ENCODE data around the gene IFNL1. TPM values are rescaled to one million over a fixed set of nuclear protein-coding genes. Genes with fewer than 3 reads are reported as not detected.
"Not testable (repeated sequence)": the region's sequence is repeated elsewhere in the genome, so short reads cannot be mapped to it uniquely, and the experiment has no call there.

IFNL1 gene
- total RNA-seq, 6 experiments from 2014 or later, result not detected

DNA sequence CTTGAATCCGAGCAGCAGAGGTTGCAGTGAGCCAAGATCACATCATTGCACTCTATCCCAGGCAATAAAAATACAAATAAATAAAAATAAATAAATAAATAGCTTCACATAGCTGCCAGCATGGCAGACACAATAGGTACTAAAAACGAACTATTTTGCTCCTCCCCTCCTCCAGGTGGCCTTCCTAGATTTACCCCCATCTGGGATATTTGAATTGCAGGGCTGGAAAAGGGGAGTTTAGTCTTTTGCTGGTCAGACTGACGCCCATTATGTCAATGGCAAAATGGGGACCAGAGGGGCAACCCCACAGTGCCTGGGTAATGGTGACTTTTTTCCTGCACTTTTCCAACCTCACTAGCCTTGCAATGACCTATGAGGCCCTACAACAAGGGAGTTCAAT lies 40.3 kb downstream of the IFNL1 start:
- Histone ChIP-seq H3K9me3 (no peaks in the 10 kb centered on the region), H3K4me3 (no peak overlapping the region), H3K36me3 (no peaks in the 10 kb centered on the region), H3K4me1 (peaks cover 0 to 8% (median 3%) of the 10 kb centered on the region in 4 donors), H3K27ac (peak overlapping the region in 2 of 3 donors; percentile 59 to 63), H3K27me3 (no peaks in the 10 kb centered on the region)
- TF ChIP-seq, protein P1, sequence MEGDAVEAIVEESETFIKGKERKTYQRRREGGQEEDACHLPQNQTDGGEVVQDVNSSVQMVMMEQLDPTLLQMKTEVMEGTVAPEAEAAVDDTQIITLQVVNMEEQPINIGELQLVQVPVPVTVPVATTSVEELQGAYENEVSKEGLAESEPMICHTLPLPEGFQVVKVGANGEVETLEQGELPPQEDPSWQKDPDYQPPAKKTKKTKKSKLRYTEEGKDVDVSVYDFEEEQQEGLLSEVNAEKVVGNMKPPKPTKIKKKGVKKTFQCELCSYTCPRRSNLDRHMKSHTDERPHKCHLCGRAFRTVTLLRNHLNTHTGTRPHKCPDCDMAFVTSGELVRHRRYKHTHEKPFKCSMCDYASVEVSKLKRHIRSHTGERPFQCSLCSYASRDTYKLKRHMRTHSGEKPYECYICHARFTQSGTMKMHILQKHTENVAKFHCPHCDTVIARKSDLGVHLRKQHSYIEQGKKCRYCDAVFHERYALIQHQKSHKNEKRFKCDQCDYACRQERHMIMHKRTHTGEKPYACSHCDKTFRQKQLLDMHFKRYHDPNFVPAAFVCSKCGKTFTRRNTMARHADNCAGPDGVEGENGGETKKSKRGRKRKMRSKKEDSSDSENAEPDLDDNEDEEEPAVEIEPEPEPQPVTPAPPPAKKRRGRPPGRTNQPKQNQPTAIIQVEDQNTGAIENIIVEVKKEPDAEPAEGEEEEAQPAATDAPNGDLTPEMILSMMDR (IDR thresholded peaks at IDR 0.05), result no peak
- TF ChIP-seq POLR2A (IDR thresholded peaks at IDR 0.05), result no peak
- ATAC-seq (no peak), DNase-seq (no peak)
- WGBS (ENCODE audit: insufficient coverage, low coverage, low lambda C conversion rate, missing lambda C conversion rate), result 48% methylated on average over 2 of the region's 3 CpGs
- intact Hi-C loops (cut with DNase I), result no loop called here

GRCh38 chr19:39339674-39340073 lies 43.5 kb downstream of the IFNL1 start:
- DNase-seq (no peak), ATAC-seq (no peak)
- 91% methylated on average over 1 of the region's 1 CpG for WGBS (ENCODE audit: insufficient coverage, low coverage, low lambda C conversion rate, missing lambda C conversion rate)
- H3K9me3 ChIP-seq, result no peaks in the 10 kb centered on the region
- no peaks in the 10 kb centered on the region for H3K36me3 ChIP-seq
- intact Hi-C loops (cut with DNase I), result no loop called here
- peaks cover 0 to 8% (median 3%) of the 10 kb centered on the region in 4 donors for H3K4me1 ChIP-seq
- no peak overlapping the region for H3K4me3 ChIP-seq
- H3K27ac ChIP-seq, result peak overlapping the region in 1 of 3 donors; percentile 88
- H3K27me3 ChIP-seq, result no peaks in the 10 kb centered on the region
- TF ChIP-seq POLR2A (IDR thresholded peaks at IDR 0.05), result no peak
- TF ChIP-seq, protein P1 (IDR thresholded peaks at IDR 0.05), result no peak

GRCh38 chr19:39340156-39340555 lies 43.9 kb downstream of the IFNL1 start:
- WGBS (ENCODE audit: insufficient coverage, low coverage, low lambda C conversion rate, missing lambda C conversion rate), result 85% methylated on average over 6 of the region's 7 CpGs
- H3K9me3 ChIP-seq; DNase-seq; H3K27me3 ChIP-seq; H3K36me3 ChIP-seq; H3K4me3 ChIP-seq; intact Hi-C loops (cut with DNase I); ATAC-seq; H3K4me1 ChIP-seq: not testable (repeated sequence)
- peak overlapping the region in 1 of 3 donors; percentile 88 for H3K27ac ChIP-seq

DNA sequence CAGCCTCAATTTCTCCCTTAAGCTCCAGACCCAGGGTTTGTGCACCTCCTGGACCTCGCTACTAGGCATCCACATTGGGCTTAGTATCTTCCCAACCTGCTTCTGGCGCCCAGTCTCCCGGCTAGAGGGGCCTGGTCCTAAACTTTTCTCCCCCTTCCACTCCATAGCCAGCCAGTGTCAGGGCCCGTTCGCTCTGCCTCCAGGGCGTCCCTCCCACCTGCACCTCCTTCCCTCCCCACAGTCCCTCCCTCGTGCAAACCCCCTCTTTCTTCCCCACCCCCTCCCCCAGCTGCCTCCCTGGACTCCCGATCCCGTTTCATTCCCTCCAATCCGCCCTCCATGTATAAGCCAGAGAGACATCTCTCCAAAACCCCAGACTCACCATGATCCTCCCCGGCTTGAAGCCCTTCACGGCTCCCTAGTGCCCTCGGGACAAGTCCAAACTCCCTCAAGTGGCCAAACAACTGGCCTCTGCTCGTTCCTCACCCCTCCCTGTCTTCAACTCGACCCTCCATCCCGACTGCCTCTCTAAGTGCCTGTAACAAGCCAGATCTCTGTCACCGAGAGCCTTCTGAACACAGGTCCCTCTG lies 45.0 kb downstream of the IFNL1 start:
- intact Hi-C loops (cut with DNase I), result no loop called here
- Histone ChIP-seq H3K4me1 (peaks cover 0 to 8% (median 3%) of the 10 kb centered on the region in 4 donors), H3K27ac (peak overlapping the region; percentile 78 to 88 (median 81)), H3K27me3 (no peaks in the 10 kb centered on the region), H3K9me3 (no peaks in the 10 kb centered on the region), H3K4me3 (peak overlapping the region; percentile 70 to 80 (median 78)), H3K36me3 (no peaks in the 10 kb centered on the region)
- DNase-seq (peak in 2 of 3 donors; percentile 43 to 60), ATAC-seq (peak; percentile 1 to 6 (median 5))
- TF ChIP-seq, protein P1 (IDR thresholded peaks at IDR 0.05), result no peak
- TF ChIP-seq POLR2A (IDR thresholded peaks at IDR 0.05), result no peak
- WGBS (ENCODE audit: insufficient coverage, low coverage, low lambda C conversion rate, missing lambda C conversion rate), result 3% methylated on average over 17 of the region's 17 CpGs

- 1% methylated on average over 39 of the region's 105 CpGs for WGBS (ENCODE audit: insufficient coverage, low coverage, low lambda C conversion rate, missing lambda C conversion rate)
- Histone ChIP-seq H3K27me3 (no peaks in the 10 kb centered on the region), H3K9me3 (no peaks in the 10 kb centered on the region), H3K4me1 (peaks cover 0 to 8% (median 3%) of the 10 kb centered on the region in 4 donors), H3K27ac (peak within 1 kb of the TSS; percentile 78 to 88 (median 86)), H3K36me3 (no peaks in the 10 kb centered on the region), H3K4me3 (peak within 1 kb of the TSS; percentile 78 to 81 (median 80))
- intact Hi-C loops (cut with DNase I), result no loop called here
- DNase-seq, result peak; percentile 99 to 100 (median 100)
- ATAC-seq, result peak; percentile 91 to 96 (median 94)
- TF ChIP-seq, protein P1 (IDR thresholded peaks at IDR 0.05), result peak; percentile 87 to 96 (median 96)
- peak; percentile 95 for TF ChIP-seq POLR2A (IDR thresholded peaks at IDR 0.05)
Observed at GRCh38 chr19:39341719-39342604, 45.8 kb downstream of the IFNL1 start, which contains the start of gene SAMD4B. SAMD4B (plus strand) TSS chr19:39342421; CDS start chr19:39356894, 14,473 bp downstream.

Data from right lobe of liver (tissue), 6 donors.